ENCODE results near the gene PLXNA4.

- TF ChIP-seq CTCF (IDR thresholded peaks at IDR 0.05) = no peak
- TF ChIP-seq POLR2A (IDR thresholded peaks at IDR 0.05) = no peak
These were observed 394.9 kb downstream of the PLXNA4 start for GRCh38 chr7:132181371-132181770.
